Stimulated activated CD8-positive, alpha-beta memory T cell treated with anti-CD3 and anti-CD28 coated beads, Interleukin-15, amount 100 ng/mL, for 1 hour (primary cell): Measurements from ENCODE around the gene MOB3A.

ENCODE experiments used
- DNase-seq: peaks from one replicate; pipeline ENCODE4 v3.0.0-alpha.2; 2020; ENCODE audit warnings: low read depth

The MOB3A gene

DNA sequence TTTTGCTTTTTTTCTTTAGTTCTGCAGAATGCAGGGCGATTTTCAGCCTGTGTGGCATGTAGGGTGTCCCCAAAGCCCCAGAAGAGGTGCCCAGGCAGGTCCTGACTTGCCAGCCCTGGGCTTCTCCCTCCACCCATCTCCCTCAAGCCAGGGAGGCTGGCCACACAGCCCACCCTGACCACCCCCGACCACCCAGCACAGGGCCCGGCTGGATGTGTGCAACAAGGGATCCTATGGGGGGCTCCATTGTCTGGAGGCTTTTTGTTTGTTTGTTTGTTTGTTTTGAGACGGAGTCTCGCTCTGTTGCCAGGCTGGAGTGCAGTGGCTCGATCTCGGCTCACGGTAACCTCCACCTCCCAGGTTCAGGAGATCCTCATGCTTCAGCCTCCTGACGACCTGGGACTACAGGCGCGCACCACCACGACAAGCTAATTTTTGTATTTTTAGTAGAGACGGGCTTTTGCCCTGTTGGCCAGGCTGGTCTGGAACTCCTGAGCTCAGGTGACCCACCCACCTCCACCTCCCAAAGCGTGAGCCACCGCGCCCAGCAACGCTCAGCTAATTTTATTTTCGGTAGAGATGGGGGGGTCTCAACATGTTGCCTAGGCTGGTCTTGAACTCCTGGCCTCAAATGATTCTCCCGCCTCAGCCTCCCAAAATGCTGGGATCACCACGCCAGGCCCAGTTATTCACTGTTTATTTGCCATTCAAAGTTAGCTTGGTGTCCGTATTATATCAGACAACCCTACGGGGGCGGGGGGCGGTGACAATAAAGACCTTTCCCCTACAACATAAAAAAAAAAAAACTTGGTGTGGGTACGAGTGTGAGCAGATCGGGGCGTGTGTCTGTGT, 37.3 kb downstream of the MOB3A start:
- DNase-seq: no peak

DNA sequence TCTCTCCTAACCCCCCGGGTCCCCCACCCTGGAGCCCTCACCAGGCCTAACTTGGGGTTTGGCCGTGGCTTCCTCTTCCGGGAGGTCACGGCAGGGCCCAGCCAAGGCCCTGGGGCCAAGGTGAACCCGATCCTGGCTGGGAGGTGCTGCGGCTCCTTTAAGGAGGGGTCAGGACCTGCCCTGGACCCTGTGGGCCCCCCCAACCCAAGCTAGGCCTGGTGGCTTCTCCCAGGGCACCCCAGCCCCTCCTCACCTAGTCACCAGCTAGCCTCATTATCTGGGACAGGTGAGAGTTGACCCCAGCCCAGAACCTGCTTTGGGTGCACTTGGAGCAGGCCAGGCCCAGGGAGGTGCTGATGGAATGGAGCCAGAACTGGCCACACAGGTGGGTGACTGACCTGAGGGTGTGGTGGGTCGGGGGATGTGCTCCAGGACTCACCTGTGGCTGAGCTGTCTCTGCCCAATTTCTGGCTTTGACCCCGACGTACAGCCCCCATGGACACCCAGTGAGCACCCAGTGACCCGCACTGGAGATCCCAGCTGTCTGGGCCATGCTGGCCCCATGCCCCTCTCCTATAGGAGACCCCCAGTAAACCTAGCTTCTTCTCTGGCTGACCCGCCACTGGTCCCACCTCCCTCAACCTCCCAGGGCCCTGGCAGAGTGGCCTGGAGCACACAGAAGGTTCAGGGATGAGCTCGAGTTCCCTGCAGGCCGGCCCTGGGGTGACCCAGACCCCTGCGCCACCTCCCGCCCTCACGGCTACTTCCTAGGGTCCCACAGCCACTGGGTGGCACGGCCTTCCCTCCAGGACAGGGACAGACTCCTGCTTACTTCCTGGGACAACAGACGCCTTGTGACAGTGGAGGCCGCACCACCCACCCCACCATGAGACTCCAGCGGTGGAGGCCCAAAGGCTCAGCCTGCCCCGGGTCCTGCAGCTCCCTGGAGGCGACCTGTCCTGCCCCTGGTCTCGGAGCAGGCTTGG, 38.3 kb downstream of the MOB3A start:
- no peak for DNase-seq

DNA sequence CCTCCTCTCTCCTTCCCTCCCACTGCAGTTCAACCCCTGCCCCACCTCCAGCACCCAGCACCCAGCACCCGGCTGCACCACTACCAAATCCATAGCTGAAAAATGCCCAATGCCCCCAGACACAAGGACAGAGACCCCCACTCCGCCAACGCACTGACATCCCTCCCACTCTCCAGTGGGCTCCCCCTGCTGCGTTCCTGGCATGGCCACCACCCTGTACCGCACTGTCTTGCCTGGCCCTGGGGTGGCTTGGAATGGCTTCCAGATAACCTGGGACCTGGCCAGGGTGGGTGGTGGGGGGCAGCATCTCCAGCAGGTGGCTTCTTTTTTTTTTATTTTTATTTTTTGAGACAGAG, 39.3 kb downstream of the MOB3A start:
- DNase-seq: no peak

GRCh38 chr19:2055931-2056836, 39.9 kb downstream of the MOB3A start:
- no peak for DNase-seq

DNA sequence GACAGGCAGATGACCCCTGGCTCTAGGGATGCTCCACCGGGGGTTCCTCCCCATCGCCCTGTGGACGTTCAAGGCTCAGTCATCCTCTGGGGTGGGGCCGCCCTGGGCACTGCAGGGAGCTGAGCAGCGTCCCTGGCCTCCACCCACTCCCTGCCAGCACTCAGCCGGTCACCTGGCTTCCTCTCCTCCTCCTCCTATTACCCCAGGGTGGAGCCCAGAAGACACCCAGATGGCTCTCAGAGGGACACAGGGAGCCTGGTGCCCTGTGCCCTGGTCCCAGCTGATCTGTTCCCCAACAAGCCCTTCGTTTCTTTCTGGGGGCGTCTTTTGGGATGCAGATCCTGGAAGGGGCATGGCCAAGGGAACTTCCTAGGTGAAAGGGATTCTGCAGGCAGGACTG, 41.4 kb downstream of the MOB3A start:
- no peak for DNase-seq

DNA sequence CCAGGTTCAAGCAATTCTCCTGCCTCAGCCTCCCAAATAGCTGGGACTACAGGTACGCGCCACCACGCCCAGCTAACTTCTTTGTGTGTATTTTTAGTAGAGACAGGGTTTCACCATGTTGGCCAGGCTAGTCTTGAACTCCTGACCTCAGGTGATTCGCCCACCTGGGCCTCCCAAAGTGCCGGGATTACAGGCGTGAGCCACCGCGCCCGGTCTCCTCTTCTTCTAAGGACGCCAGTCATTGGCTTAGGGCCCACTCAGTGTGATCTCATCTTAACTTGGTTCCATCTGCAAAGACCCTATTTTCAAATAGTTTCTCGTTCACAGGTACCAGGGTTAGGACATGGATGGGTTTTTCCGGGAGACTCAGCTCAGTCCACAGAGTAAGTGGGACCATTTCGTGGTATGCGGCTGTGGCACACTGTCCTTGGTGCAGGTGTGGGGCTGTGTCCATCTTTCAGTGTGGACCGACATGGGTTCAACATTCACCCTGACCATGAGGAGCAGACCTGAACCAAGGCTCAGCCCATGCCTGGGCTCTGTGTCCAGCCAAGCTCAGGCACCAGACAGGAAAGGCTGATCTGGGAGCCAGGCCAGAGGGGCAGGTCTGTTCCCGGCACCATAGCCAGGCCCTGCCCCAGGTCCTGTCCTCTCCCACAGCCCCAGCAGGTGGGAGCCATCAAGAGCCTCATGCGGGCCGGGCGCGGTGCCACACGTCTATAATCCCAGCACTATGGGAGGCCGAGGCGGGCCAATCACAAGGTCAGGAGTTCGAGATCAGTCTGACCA, 42.3 kb downstream of the MOB3A start:
- no peak for DNase-seq

DNA sequence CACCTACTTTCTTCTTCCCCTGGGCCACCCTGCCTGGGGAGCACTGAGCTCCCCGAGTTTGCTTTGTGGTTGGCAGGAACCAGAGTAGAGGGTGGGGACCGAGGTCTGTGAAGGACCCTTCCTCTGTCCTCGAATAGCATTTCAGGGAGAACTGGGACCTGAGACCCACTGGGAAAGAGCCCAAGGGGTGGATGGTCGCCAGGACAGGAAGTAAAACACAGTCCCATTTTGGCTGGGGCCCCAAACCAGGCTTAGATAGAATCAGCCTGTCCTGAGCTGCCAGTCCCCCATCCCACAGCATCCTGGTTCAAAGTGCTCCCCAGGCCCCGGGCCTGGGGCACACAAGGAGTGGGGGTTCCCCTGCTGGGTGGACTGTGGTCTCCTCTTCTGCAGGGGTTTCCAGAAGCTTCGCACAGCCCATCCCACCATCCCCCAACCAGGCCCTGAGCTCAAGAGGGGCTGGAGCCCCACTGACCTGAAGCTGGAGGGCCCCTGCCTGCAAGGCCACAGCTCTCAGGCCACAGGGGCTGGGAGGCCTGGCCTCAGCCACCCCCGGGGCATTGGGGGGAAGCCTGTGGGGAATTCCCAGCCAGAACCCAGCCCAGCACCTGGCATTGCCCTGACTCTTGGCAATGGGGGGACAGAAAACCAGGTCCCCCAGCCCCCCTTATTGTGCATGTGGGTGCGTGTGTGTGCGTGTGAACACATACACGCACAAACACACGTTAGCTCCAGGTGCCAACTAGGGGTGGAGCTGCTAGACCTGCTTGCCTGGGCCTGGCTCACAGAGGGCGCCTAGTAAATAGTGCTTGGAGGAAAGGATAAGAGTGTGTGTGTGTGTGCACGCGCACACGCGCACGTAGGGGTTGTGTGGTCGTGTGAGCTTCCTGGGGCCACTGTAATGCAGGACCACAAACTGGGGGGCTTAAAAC, 44.1 kb downstream of the MOB3A start:
- DNase-seq: no peak

GRCh38 chr19:2050991-2051772, 44.9 kb downstream of the MOB3A start, which contains the start of gene MKNK2:
Gene MKNK2 (minus strand): TSS chr19:2051244. CDS start chr19:2050851, 393 bp downstream.
- DNase-seq: peak; percentile 92

DNA sequence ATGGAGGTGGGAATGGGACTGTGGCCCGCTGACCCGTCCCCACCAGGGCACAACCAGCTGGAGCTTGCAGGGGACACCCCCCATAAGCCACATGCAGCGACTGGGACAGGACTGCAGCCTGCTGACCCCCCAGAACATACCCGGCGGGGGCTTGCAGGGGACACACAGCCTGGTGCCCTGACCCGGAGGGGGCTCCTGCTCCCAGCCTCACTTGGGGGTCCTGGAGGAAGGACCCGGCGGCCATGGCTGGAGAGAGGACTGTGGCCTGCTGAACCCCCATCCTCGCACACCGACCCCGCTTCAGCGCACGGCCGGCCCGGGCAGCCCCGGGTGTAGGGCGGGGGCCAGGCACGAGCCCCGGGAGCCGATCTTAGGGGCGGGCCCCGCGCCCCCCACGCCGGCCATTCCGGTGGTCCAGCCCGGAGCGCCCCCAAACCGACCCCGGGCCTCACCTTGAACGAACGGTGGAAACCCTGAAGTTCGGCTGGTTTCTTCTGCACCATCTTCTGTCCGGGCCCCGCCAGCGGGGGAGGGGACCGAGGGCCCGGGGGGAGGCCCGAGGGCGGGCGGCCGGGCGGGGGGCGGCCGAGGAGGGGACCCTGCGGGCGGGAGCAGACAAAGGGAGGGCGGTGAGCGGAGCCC, 45.7 kb downstream of the MOB3A start:
- no peak for DNase-seq

- no peak for DNase-seq
These were observed 46.3 kb downstream of the MOB3A start for GRCh38 chr19:2049741-2050348.

GRCh38 chr19:2048959-2049740, 47.0 kb downstream of the MOB3A start:
- no peak for DNase-seq

DNA sequence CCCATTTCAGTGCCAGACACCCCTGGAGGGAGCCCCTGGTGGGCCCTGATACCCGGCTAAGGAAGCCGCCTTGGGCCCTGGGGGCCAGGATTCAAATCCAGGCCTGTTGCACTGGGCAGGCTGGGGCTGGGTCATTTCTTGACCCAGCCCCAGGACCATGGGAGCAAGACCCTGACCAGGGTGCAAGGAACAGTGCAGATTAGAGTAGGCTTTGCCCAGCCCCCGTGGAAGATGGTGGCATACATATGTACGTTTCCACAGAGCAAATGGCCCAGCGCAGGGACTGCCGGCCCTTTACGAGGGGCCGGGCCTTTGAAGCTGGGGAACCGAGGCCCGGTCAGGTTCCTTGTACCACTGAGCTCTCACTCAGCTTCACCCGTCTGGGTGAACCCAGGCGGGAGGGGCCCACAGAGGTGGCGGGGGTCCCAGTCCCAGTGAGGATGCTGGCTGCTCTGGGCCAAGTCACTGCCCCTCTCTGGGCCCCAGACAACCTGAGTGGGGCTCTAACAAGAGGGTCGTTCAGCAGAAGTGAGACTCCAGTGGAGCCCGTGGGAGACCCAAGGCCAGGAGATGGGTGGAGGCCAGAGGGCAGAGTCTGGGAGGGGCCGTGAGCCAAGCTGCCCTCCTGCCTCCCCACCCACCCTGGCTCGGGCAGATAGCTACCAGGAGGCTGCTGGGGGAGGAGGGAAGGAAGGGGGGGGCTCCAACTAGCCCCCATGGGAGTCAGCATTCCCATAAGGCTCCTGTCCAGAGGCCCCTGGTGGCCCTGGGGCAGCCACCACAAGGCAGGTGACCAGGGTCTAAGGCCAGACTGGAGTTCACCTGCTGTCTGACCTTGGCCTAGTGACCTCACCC, 47.8 kb downstream of the MOB3A start:
- no peak for DNase-seq

GRCh38 chr19:2047449-2048103, 48.5 kb downstream of the MOB3A start:
- DNase-seq: no peak

GRCh38 chr19:2047076-2047448, 49.1 kb downstream of the MOB3A start:
- no peak for DNase-seq

GRCh38 chr19:2046046-2046907, 49.8 kb downstream of the MOB3A start:
- DNase-seq: no peak
